ENCODE results near the gene NUBP2.

Gene NUBP2

DNA sequence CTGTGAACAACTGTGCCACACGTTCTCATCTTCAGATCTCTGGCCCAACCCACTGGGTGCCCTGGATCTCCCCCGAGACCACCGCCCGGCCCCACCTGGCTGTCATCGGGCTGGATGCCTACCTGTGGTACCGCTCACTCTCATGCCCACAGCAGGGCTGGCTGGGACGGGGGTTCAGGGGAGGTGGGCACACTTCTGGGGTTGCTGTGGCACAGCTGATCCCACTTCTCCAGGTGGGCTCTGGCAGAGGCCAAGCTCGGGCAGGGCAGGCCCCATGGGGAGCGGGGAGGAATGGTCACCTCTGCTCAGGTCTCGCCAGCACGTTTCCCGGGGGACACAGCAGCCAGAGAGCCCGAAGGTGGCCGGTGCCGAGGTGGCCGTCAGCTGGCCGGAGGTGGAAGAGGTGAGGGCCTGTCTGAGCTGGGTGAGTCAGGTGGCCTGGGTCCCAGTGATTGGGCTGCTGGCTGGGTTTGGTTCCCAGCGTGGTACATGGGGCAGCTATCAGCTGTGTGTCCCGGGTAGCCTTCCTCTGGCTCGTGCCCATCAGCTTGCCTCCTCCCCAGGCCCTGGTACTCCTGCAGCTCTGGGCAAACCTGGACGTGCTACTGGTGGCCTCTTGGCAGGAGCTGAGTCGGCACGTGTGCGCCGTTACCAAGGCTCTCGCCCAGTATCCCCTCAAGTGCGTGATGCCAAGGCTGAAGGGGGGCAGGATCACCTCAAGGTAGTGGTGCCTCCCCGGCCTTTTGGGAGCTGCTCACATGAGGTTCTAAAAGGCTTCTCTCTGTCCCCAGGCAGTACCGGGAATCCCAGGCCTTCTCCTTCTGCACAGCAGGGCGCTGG is 7.5 kb upstream of the NUBP2 start:
- DNase-seq (ENCODE audit: low read depth) = no peak
- in situ Hi-C loops (cut with HindIII; ENCODE audit: low sequenced_read_pairs) = no loop called here

DNA sequence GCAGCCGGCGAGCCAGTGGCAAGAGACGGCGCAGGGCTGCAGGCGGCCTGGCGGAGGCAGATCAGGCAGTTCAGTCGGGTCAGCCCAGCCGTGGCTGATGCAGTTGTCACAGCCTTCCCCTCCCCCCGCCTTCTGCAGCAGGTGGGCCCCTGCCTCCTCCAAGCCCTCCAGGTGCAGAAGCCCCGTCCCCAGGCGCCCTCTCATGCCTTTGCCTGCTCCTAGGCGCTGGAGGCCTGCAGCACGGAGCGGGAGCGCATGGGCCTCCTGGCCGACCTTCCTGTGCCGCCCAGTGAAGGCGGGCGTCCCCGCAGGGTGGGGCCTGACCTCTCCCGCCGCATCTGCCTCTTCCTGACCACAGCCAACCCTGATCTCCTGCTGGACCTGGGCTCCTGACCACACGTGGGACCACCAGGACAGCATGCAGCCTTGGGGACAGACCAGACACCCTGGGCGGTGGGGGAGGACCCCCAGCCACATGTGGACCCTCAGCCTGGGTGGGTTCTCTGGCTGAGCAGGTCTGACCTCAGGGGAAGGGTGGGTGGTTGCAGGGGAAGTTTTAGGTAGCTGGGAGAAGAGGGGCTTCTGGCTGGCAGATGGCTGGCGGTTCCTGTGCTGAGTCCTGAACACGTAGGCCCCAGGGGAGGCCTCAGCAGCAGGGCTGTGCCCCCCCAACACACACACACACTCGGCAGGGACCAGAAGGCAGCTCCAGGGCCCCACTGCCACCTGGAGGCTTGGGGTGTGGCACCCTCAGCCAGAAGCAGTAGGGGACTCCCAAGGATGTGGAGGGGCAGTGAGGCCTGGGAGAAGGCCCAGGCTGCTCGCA is 6.7 kb upstream of the NUBP2 start:
- H3K4me3 ChIP-seq (ENCODE audit: low read depth, low read length) = no peak overlapping the region
- in situ Hi-C loops (cut with HindIII; ENCODE audit: low sequenced_read_pairs) = no loop called here
- TF ChIP-seq, protein P1, sequence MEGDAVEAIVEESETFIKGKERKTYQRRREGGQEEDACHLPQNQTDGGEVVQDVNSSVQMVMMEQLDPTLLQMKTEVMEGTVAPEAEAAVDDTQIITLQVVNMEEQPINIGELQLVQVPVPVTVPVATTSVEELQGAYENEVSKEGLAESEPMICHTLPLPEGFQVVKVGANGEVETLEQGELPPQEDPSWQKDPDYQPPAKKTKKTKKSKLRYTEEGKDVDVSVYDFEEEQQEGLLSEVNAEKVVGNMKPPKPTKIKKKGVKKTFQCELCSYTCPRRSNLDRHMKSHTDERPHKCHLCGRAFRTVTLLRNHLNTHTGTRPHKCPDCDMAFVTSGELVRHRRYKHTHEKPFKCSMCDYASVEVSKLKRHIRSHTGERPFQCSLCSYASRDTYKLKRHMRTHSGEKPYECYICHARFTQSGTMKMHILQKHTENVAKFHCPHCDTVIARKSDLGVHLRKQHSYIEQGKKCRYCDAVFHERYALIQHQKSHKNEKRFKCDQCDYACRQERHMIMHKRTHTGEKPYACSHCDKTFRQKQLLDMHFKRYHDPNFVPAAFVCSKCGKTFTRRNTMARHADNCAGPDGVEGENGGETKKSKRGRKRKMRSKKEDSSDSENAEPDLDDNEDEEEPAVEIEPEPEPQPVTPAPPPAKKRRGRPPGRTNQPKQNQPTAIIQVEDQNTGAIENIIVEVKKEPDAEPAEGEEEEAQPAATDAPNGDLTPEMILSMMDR (IDR thresholded peaks at IDR 0.05; ENCODE audit: low read depth, low read length, missing control alignments) = no peak

More for the DNA sequence above, 7.5 kb upstream of the NUBP2 start:
- TF ChIP-seq, protein P1 (IDR thresholded peaks at IDR 0.05; ENCODE audit: low read depth, low read length, missing control alignments) = no peak
- H3K4me3 ChIP-seq (ENCODE audit: low read depth, low read length) = no peak overlapping the region

DNA sequence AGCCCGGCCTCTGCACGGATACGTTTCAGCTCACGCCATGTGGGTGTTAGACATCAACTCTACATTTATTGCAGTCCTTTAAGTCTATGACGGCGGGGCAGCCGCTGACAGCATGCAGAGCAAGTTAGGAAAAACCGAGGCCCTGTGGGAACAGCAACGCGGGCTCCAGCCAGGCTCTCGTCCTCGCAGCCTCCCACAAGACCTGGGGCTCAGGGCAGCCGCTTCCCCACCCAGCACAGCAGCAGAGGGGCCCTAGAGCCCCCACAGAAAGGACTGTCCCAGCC is 6.1 kb upstream of the NUBP2 start:
- H3K4me3 ChIP-seq (ENCODE audit: low read depth, low read length) = no peak overlapping the region
- no peak for DNase-seq (ENCODE audit: low read depth)
- in situ Hi-C loops (cut with HindIII; ENCODE audit: low sequenced_read_pairs) = no loop called here
- TF ChIP-seq, protein P1 (IDR thresholded peaks at IDR 0.05; ENCODE audit: low read depth, low read length, missing control alignments) = no peak

More for the DNA sequence above, 6.7 kb upstream of the NUBP2 start:
- DNase-seq (ENCODE audit: low read depth) = no peak

DNA sequence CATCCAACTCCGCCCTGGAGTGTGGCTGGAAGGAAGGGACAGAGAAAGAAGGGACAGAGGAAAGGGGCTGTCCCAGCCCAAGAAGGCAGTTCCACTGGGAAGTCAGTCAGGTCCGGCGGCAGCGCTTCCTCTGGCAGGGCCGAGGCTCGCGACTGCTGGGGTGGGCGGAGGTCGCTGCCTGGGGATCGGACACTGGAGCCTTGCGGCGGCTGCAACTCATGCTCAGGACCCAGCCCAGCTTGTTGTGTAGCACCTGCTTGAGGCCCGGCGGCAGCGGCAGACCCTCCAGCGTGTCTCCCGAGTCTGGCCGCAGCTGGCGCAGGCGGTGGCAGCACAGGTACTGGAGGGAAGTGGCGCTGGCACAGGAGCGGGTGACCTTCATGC is 5.8 kb upstream of the NUBP2 start:
- DNase-seq (ENCODE audit: low read depth) = no peak
- TF ChIP-seq, protein P1 (IDR thresholded peaks at IDR 0.05; ENCODE audit: low read depth, low read length, missing control alignments) = no peak
- no peak overlapping the region for H3K4me3 ChIP-seq (ENCODE audit: low read depth, low read length)
- in situ Hi-C loops (cut with HindIII; ENCODE audit: low sequenced_read_pairs) = no loop called here

DNA sequence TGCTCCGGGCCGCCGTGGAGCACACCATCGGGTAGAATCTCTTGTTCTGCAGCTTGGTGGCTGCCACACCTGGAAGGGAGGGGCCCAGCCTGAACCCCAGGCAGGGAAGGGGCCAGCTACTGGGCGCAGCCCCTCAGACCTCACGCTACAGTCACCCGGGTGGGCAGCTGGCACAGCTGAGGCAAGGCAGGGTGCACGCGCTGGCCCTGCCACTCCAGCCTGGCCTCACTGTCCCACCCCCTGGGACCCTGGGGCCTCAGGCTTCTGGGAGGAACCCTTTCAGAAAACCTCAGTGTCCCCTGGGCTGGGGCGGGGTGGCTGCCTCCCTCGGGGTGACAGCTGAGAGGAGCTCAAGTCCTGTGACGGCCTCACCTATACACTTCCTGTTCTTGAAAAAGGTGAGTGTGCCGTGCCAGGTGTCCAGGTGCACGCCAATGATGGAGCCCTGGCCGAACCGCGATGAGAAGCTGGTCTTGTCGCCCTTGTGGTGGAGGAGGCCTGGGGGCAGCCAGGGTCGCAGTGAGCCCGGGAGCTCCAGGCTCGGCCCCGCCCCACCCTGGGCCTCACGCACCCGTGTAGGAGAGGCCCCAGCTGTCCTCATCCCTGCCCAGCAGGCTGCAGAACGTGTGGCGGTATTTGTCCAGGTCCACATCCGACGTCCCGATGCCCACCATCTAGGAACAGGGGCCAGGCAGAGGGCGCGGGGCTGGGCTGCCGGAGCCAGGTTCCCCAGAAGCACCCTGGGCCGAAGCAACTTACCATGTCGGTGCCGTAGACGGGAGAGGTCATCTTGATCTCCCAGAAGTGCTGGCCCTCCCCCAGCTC is 5.2 kb upstream of the NUBP2 start:
- DNase-seq (ENCODE audit: low read depth) = no peak
- TF ChIP-seq, protein P1 (IDR thresholded peaks at IDR 0.05; ENCODE audit: low read depth, low read length, missing control alignments) = no peak
- H3K4me3 ChIP-seq (ENCODE audit: low read depth, low read length) = no peak overlapping the region
- in situ Hi-C loops (cut with HindIII; ENCODE audit: low sequenced_read_pairs) = no loop called here

All from astrocyte of the cerebellum (primary cell).